Gastrocnemius medialis (tissue), 4 donors: ENCODE data around the gene PBX1. TPM values are rescaled to one million over a fixed set of nuclear protein-coding genes. Genes with fewer than 3 reads are reported as not detected.
A peak's percentile ranks its signal among the peaks of the same experiment; 100 is the strongest.

Experiments
- ATAC-seq, 2 donors: fragments of 150-250 bp; one replicate each; pipeline ENCODE4 v1.9.1; 2016
- DNase-seq, 2 donors: peaks; one replicate each; pipeline ENCODE4 v3.0.0-alpha.2; 2019
- H3K27ac ChIP-seq, 4 donors: fragments of 200-600 bp; sonication (generic); 1 replicate in 1 of 4; 2 replicates in 3 of 4; pipeline ENCODE4 v1.5.1; 2016 to 2018; ENCODE audit warnings: mild to moderate bottlenecking in 2 of 4, moderate library complexity in 1 of 4
- H3K27me3 ChIP-seq, 3 donors: fragments of 200-600 bp; sonication (generic) in 2 of 3; 1 replicate in 1 of 3; 2 replicates in 2 of 3; pipeline versions ENCODE4 v1.5.1 to v1.6.0; 2016 to 2019; ENCODE audit warnings: mild to moderate bottlenecking in 1 of 3, moderate library complexity in 1 of 3
- H3K36me3 ChIP-seq, 2 donors: fragments of 200-600 bp; sonication (generic) in 1 of 2; one replicate each; pipeline ENCODE4 v1.5.1; 2017 to 2018
- H3K4me1 ChIP-seq, 2 donors: fragments of 200-600 bp; sonication (generic) in 1 of 2; one replicate each; pipeline ENCODE4 v1.5.1; 2016 to 2017; ENCODE audit warnings: mild to moderate bottlenecking in 2 of 2
- H3K4me3 ChIP-seq, 4 donors: fragments of 200-600 bp; sonication (generic) in 3 of 4; 1 replicate in 1 of 4; 2 replicates in 3 of 4; pipeline ENCODE4 v1.5.1; 2016 to 2019; ENCODE audit warnings: mild to moderate bottlenecking in 2 of 4
- H3K9me3 ChIP-seq, 3 donors: fragments of 200-600 bp; sonication (generic) in 2 of 3; 1 replicate in 1 of 3; 2 replicates in 2 of 3; pipeline ENCODE4 v1.5.1; 2016 to 2019
- POLR2A ChIP-seq, 2 donors: fragments of 450-650 bp; IDR thresholded peaks; one replicate each; pipeline ENCODE4 v1.6.1; 2017; ENCODE audit warnings: antibody characterized with exemption in 2 of 2, mild to moderate bottlenecking in 2 of 2, moderate library complexity in 2 of 2
- in situ Hi-C, 4 donors: fragments of 200-750 bp; cut with MboI; loops; one replicate each; pipeline versions ENCODE4 v1.15.0 to v1.8.0; 2017; ENCODE audit warnings: low sequenced_read_pairs in 4 of 4
- intact Hi-C: fragments of 100-400 bp; cut with DNase I; formaldehyde crosslinking; loops from one replicate; pipeline ENCODE4 v1.15.1; 2023; ENCODE audit warnings: low total_unique reads
- total RNA-seq, 4 donors: library from RNA; depleted of rRNA; stranded (reverse); fragments of >200 nt; gene quantifications; one replicate each; pipeline versions ENCODE4 v1.1.0 to v1.2.3, GENCODE V29; 2016
- TF ChIP-seq, protein P1 (sequence below), 5 experiments: fragments of 450-650 bp in 3 of 5; fragments of 200-600 bp in 2 of 5; sonication (generic) in 2 of 5; IDR thresholded peaks in 4 of 5; conservative IDR thresholded peaks in 1 of 5; 1 replicate in 4 of 5; 2 replicates in 1 of 5; pipeline ENCODE4 v1.5.1; 2016 to 2019; ENCODE audit warnings: antibody characterized with exemption in 5 of 5, mild to moderate bottlenecking in 3 of 5, moderate library complexity in 3 of 5

Gene PBX1
- total RNA-seq, 4 donors from 2014 or later, result 21.7 to 36.5 (median 29.0) TPM

DNA sequence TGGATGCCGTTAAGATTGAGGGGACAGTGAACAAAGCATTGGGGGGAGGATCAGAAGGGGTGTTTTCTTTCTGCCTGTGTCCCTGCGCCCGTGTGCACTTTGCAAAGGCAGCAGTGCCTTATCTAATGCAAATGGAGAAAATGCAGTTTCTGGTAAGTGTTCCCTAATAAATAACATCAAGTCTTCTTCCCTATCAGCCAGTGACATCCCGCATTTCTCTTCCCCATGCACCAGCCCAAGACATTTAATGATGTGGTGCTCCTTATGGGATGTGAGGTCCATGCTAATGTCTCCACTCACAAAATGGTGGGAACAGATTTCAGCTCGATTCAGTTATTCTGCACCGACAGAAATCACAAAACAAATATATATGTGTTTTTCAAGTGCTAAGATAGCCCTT, 111.8 kb downstream of the PBX1 start:
- in situ Hi-C loops (no loop called here), intact Hi-C loops (no loop called here)
- H3K27ac ChIP-seq, result peak overlapping the region; percentile 76 to 92 (median 80)
- ATAC-seq (no peak), DNase-seq (no peak)
- peaks cover 45 to 52% of the 10 kb centered on the region in 2 donors for H3K4me1 ChIP-seq
- no peaks in the 10 kb centered on the region for H3K36me3 ChIP-seq
- no peaks in the 10 kb centered on the region for H3K9me3 ChIP-seq
- TF ChIP-seq, protein P1, sequence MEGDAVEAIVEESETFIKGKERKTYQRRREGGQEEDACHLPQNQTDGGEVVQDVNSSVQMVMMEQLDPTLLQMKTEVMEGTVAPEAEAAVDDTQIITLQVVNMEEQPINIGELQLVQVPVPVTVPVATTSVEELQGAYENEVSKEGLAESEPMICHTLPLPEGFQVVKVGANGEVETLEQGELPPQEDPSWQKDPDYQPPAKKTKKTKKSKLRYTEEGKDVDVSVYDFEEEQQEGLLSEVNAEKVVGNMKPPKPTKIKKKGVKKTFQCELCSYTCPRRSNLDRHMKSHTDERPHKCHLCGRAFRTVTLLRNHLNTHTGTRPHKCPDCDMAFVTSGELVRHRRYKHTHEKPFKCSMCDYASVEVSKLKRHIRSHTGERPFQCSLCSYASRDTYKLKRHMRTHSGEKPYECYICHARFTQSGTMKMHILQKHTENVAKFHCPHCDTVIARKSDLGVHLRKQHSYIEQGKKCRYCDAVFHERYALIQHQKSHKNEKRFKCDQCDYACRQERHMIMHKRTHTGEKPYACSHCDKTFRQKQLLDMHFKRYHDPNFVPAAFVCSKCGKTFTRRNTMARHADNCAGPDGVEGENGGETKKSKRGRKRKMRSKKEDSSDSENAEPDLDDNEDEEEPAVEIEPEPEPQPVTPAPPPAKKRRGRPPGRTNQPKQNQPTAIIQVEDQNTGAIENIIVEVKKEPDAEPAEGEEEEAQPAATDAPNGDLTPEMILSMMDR (IDR thresholded peaks at IDR 0.05 in 4 of 5, conservative IDR thresholded peaks at IDR 0.05 in 1 of 5), result no peak
- no peak for TF ChIP-seq POLR2A (IDR thresholded peaks at IDR 0.05)
- H3K4me3 ChIP-seq, result no peak overlapping the region
- H3K27me3 ChIP-seq, result no peaks in the 10 kb centered on the region

DNA sequence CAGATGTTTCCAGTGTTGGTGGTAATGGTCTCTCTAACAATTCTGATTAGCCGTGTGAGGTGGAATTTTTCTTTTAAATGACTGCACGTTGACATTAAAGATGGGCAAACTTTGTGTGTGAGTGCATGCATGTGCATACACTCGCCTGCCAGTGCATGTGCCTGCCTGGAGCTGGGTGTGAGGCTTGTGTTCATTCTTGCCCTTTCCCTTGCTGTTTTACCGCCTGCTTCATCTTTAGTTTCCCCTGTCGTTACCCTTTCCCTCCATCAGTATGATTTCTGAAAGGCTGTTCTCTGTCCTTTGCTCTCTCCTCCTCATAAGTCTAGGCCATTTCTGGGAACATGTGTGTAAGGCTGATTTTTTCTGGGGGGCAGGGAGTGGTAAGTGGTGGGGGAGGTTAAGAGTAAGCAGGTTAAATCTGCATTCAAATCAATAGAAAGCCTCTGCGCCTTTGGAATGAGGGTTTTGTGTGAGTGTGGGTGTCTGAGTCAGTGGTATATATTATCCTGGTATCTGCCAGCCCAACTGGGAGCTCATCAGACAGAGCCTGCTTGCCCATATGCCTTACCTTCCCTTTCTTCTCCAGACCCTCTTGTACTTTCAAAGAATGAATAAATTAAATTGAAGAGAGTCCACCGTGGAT, 112.5 kb downstream of the PBX1 start:
- peak overlapping the region; percentile 76 to 92 (median 80) for H3K27ac ChIP-seq
- peaks cover 52 to 56% of the 10 kb centered on the region in 2 donors for H3K4me1 ChIP-seq
- H3K4me3 ChIP-seq, result no peak overlapping the region
- no peaks in the 10 kb centered on the region for H3K27me3 ChIP-seq
- ATAC-seq (no peak), DNase-seq (no peak)
- no peaks in the 10 kb centered on the region for H3K9me3 ChIP-seq
- intact Hi-C loops, result no loop called here
- TF ChIP-seq, protein P1 (IDR thresholded peaks at IDR 0.05 in 4 of 5, conservative IDR thresholded peaks at IDR 0.05 in 1 of 5), result no peak
- no peaks in the 10 kb centered on the region for H3K36me3 ChIP-seq
- in situ Hi-C loops, result no loop called here

DNA sequence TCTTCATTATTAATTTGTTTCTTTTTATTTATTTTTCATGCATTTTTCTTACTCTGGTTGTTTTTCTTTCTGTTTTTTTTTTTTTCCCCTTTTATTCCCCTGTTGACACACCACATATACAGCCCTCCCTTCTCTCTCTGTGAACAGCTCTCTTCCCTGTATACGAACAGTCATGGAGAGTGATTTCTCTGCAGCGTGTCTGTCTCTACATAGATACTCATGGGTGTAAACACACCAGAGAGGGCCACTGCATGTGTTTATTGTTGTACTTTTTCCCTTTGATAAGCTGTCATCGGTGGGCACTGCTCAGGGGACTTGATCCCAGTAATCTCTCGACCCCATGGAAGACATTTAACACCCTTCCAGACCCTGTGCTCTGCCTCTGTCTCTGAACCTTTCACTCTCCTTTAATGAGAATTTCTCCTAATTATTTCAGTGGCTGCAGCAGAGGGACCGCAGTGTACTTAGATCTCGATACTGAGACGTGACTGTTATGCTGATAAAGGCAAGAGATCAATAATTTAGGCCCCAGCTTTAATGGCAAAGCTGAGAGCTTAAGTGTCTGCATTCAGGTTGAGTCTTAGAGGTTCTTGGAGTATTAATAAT, 113.1 kb downstream of the PBX1 start:
- Histone ChIP-seq H3K4me1 (peaks cover 50 to 51% of the 10 kb centered on the region in 2 donors), H3K27ac (peak overlapping the region; percentile 76 to 92 (median 80)), H3K4me3 (no peak overlapping the region), H3K27me3 (no peaks in the 10 kb centered on the region), H3K36me3 (no peaks in the 10 kb centered on the region), H3K9me3 (no peaks in the 10 kb centered on the region)
- no peak for DNase-seq
- intact Hi-C loops (loop anchor here (2.0 kb wide), 2 partner anchors 31 to 115 kb away; no protein-coding TSS in a partner anchor), in situ Hi-C loops (no loop called here)
- TF ChIP-seq, protein P1 (IDR thresholded peaks at IDR 0.05 in 4 of 5, conservative IDR thresholded peaks at IDR 0.05 in 1 of 5), result no peak
- TF ChIP-seq POLR2A (IDR thresholded peaks at IDR 0.05), result no peak
- no peak for ATAC-seq

DNA sequence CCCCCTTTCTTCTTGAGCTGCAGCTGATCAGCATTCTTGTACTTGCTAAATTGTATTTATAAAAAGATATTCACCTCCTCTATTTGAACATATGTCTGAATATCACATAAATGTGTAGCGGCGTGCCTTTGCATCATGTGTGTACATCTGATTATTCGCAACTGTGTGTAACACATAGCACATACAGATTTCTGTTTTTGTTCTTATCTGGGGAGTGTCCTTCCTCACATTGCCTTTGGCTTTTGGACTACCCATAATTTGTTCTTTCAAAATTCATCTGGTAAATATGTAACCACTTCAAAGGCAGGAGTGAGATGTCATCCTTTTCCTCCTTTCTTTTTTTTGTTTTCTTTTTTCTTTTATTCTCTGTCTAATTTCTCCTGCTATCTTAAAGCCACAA, 113.6 kb downstream of the PBX1 start:
- in situ Hi-C loops (no loop called here), intact Hi-C loops (loop anchor here (2.0 kb wide), 2 partner anchors 32 to 114 kb away; no protein-coding TSS in a partner anchor)
- Histone ChIP-seq H3K27me3 (no peaks in the 10 kb centered on the region), H3K9me3 (no peaks in the 10 kb centered on the region), H3K27ac (peak overlapping the region; percentile 76 to 92 (median 80)), H3K4me1 (peaks cover 46 to 50% of the 10 kb centered on the region in 2 donors), H3K4me3 (no peak overlapping the region), H3K36me3 (no peaks in the 10 kb centered on the region)
- no peak for ATAC-seq
- DNase-seq, result no peak
- TF ChIP-seq POLR2A (IDR thresholded peaks at IDR 0.05), result no peak

DNA sequence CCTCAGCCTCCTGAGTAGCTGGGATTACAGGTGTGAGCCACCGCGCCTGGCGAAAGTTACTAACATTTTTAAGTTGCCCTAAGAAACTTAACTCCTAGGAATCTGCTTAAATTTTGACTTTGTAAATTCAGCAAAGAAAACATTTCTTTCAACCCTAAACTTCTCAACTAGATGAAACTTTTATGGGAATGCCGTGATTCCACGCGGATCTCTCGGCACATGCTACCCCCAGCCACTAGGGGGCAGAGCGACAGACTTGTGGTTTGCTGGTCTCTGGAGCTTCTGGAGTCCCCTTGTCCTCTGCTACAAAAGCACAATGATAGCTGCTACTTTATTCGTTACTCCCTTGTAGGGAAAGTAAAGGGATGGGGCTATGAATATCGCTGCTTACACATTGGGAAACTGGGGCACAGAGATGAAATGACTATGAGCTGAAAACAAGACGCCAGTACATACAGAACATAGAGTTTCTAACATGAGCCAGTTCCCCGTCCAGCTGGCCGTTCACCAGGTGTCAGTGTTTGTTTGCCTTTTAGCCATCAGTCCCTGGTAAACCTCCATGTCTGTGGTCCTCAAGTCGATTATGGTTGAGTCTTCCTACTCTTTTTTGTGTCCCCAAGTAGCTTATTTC, 114.7 kb downstream of the PBX1 start:
- H3K27ac ChIP-seq, result peak overlapping the region; percentile 76 to 92 (median 80)
- no peaks in the 10 kb centered on the region for H3K9me3 ChIP-seq
- no peaks in the 10 kb centered on the region for H3K27me3 ChIP-seq
- intact Hi-C loops (loop anchor here (1.0 to 2.0 kb wide), 3 partner anchors 27 to 113 kb away; no protein-coding TSS in a partner anchor), in situ Hi-C loops (no loop called here)
- H3K4me1 ChIP-seq, result peaks cover 46 to 50% of the 10 kb centered on the region in 2 donors
- TF ChIP-seq POLR2A (IDR thresholded peaks at IDR 0.05), result peak; percentile 24 to 49
- TF ChIP-seq, protein P1 (IDR thresholded peaks at IDR 0.05 in 4 of 5, conservative IDR thresholded peaks at IDR 0.05 in 1 of 5), result peak; percentile 57 to 93 (median 87)
- H3K4me3 ChIP-seq, result no peak overlapping the region
- ATAC-seq (peak; percentile 96 to 97), DNase-seq (peak; percentile 90 to 93)
- no peaks in the 10 kb centered on the region for H3K36me3 ChIP-seq
